ENCODE data around the gene TNRC18.
"Not testable (repeated sequence)": the region's sequence is repeated elsewhere in the genome, so short reads cannot be mapped to it uniquely, and the experiment has no call there.

The TNRC18 gene

GRCh38 chr7:5374464-5374863 is 49.2 kb downstream of the TNRC18 start:
- H3K9me3 ChIP-seq (ENCODE audit: control insufficient read depth in 2 of 2, low read length in 2 of 2) = no peaks in the 10 kb centered on the region
- H3K9ac ChIP-seq (ENCODE audit: low read length in 2 of 2) = no peak overlapping the region
- H3K4me1 ChIP-seq (ENCODE audit: control insufficient read depth, insufficient read depth, low read length) = peaks cover 10% of the 10 kb centered on the region
- no peak overlapping the region for H3K4me3 ChIP-seq (ENCODE audit: low read length in 2 of 2)
- H3K27me3 ChIP-seq (ENCODE audit: control insufficient read depth in 1 of 2, insufficient read depth in 2 of 2, low read length in 2 of 2) = no peaks in the 10 kb centered on the region
- H3K27ac ChIP-seq (ENCODE audit: low read length) = no peak overlapping the region
- H3K36me3 ChIP-seq (ENCODE audit: control insufficient read depth in 2 of 2, insufficient read depth in 2 of 2, low read length in 2 of 2) = peaks cover 28 to 37% of the 10 kb centered on the region in 2 donors

GRCh38 chr7:5373300-5373699 is 50.3 kb downstream of the TNRC18 start:
- Histone ChIP-seq H3K36me3 (ENCODE audit: control insufficient read depth in 2 of 2, insufficient read depth in 2 of 2, low read length in 2 of 2) (peaks cover 28 to 40% of the 10 kb centered on the region in 2 donors), H3K27me3 (ENCODE audit: control insufficient read depth in 1 of 2, insufficient read depth in 2 of 2, low read length in 2 of 2) (no peaks in the 10 kb centered on the region), H3K9me3 (ENCODE audit: control insufficient read depth in 2 of 2, low read length in 2 of 2) (no peaks in the 10 kb centered on the region), H3K9ac (ENCODE audit: low read length in 2 of 2) (no peak overlapping the region), H3K4me1 (ENCODE audit: control insufficient read depth, insufficient read depth, low read length) (peaks cover 15% of the 10 kb centered on the region), H3K27ac (ENCODE audit: low read length) (no peak overlapping the region), H3K4me3 (ENCODE audit: low read length in 2 of 2) (no peak overlapping the region)

- Histone ChIP-seq H3K9ac (ENCODE audit: low read length in 2 of 2) (no peak overlapping the region), H3K27me3 (ENCODE audit: control insufficient read depth in 1 of 2, insufficient read depth in 2 of 2, low read length in 2 of 2) (no peaks in the 10 kb centered on the region), H3K4me1 (ENCODE audit: control insufficient read depth, insufficient read depth, low read length) (peaks cover 24% of the 10 kb centered on the region), H3K9me3 (ENCODE audit: control insufficient read depth in 2 of 2, low read length in 2 of 2) (no peaks in the 10 kb centered on the region), H3K36me3 (ENCODE audit: control insufficient read depth in 2 of 2, insufficient read depth in 2 of 2, low read length in 2 of 2) (peaks cover 30 to 35% of the 10 kb centered on the region in 2 donors), H3K27ac (ENCODE audit: low read length) (no peak overlapping the region), H3K4me3 (ENCODE audit: low read length in 2 of 2) (no peak overlapping the region)
These were observed 52.9 kb downstream of the TNRC18 start for GRCh38 chr7:5370454-5371353.

- H3K4me1 ChIP-seq (ENCODE audit: control insufficient read depth, insufficient read depth, low read length) = peaks cover 33% of the 10 kb centered on the region
- H3K9ac ChIP-seq (ENCODE audit: low read length in 2 of 2) = no peak overlapping the region
- H3K27me3 ChIP-seq (ENCODE audit: control insufficient read depth in 1 of 2, insufficient read depth in 2 of 2, low read length in 2 of 2) = no peaks in the 10 kb centered on the region
- no peak overlapping the region for H3K27ac ChIP-seq (ENCODE audit: low read length)
- no peak overlapping the region for H3K4me3 ChIP-seq (ENCODE audit: low read length in 2 of 2)
- H3K9me3 ChIP-seq (ENCODE audit: control insufficient read depth in 2 of 2, low read length in 2 of 2) = no peaks in the 10 kb centered on the region
- H3K36me3 ChIP-seq (ENCODE audit: control insufficient read depth in 2 of 2, insufficient read depth in 2 of 2, low read length in 2 of 2) = peaks cover 20 to 24% of the 10 kb centered on the region in 2 donors
These were observed 56.0 kb downstream of the TNRC18 start for GRCh38 chr7:5367661-5368060.

- H3K36me3 ChIP-seq (ENCODE audit: control insufficient read depth in 2 of 2, insufficient read depth in 2 of 2, low read length in 2 of 2) = peaks cover 23 to 29% of the 10 kb centered on the region in 2 donors
These were observed 57.5 kb downstream of the TNRC18 start for GRCh38 chr7:5365976-5366625.

GRCh38 chr7:5363729-5364128 is 59.9 kb downstream of the TNRC18 start:
- Histone ChIP-seq H3K36me3 (ENCODE audit: control insufficient read depth in 2 of 2, insufficient read depth in 2 of 2, low read length in 2 of 2) (peaks cover 34 to 35% of the 10 kb centered on the region in 2 donors), H3K27ac (ENCODE audit: low read length) (no peak overlapping the region), H3K27me3 (ENCODE audit: control insufficient read depth in 1 of 2, insufficient read depth in 2 of 2, low read length in 2 of 2) (no peaks in the 10 kb centered on the region), H3K4me1 (ENCODE audit: control insufficient read depth, insufficient read depth, low read length) (peaks cover 42% of the 10 kb centered on the region), H3K4me3 (ENCODE audit: low read length in 2 of 2) (no peak overlapping the region), H3K9me3 (ENCODE audit: control insufficient read depth in 2 of 2, low read length in 2 of 2) (no peaks in the 10 kb centered on the region), H3K9ac (ENCODE audit: low read length in 2 of 2) (no peak overlapping the region)

More at GRCh38 chr7:5365976-5366625, 57.5 kb downstream of the TNRC18 start:
- H3K9me3 ChIP-seq (ENCODE audit: control insufficient read depth in 2 of 2, low read length in 2 of 2); H3K27me3 ChIP-seq (ENCODE audit: control insufficient read depth in 1 of 2, insufficient read depth in 2 of 2, low read length in 2 of 2); H3K27ac ChIP-seq (ENCODE audit: low read length); H3K9ac ChIP-seq (ENCODE audit: low read length in 2 of 2); H3K4me3 ChIP-seq (ENCODE audit: low read length in 2 of 2): not testable (repeated sequence)
- peaks cover 34% of the 10 kb centered on the region for H3K4me1 ChIP-seq (ENCODE audit: control insufficient read depth, insufficient read depth, low read length)

- H3K36me3 ChIP-seq (ENCODE audit: control insufficient read depth in 2 of 2, insufficient read depth in 2 of 2, low read length in 2 of 2) = peaks cover 37 to 40% of the 10 kb centered on the region in 2 donors
- H3K9me3 ChIP-seq (ENCODE audit: control insufficient read depth in 2 of 2, low read length in 2 of 2) = no peaks in the 10 kb centered on the region
- no peak overlapping the region for H3K4me3 ChIP-seq (ENCODE audit: low read length in 2 of 2)
- peaks cover 47% of the 10 kb centered on the region for H3K4me1 ChIP-seq (ENCODE audit: control insufficient read depth, insufficient read depth, low read length)
- H3K27ac ChIP-seq (ENCODE audit: low read length) = no peak overlapping the region
- no peak overlapping the region for H3K9ac ChIP-seq (ENCODE audit: low read length in 2 of 2)
- no peaks in the 10 kb centered on the region for H3K27me3 ChIP-seq (ENCODE audit: control insufficient read depth in 1 of 2, insufficient read depth in 2 of 2, low read length in 2 of 2)
These were observed 61.2 kb downstream of the TNRC18 start for GRCh38 chr7:5362466-5362865.

- Histone ChIP-seq H3K9ac (ENCODE audit: low read length in 2 of 2) (no peak overlapping the region), H3K9me3 (ENCODE audit: control insufficient read depth in 2 of 2, low read length in 2 of 2) (no peaks in the 10 kb centered on the region), H3K36me3 (ENCODE audit: control insufficient read depth in 2 of 2, insufficient read depth in 2 of 2, low read length in 2 of 2) (peaks cover 35 to 42% of the 10 kb centered on the region in 2 donors), H3K4me3 (ENCODE audit: low read length in 2 of 2) (no peak overlapping the region), H3K4me1 (ENCODE audit: control insufficient read depth, insufficient read depth, low read length) (peaks cover 47% of the 10 kb centered on the region), H3K27me3 (ENCODE audit: control insufficient read depth in 1 of 2, insufficient read depth in 2 of 2, low read length in 2 of 2) (no peaks in the 10 kb centered on the region), H3K27ac (ENCODE audit: low read length) (no peak overlapping the region)
These were observed 62.0 kb downstream of the TNRC18 start for GRCh38 chr7:5361446-5362127.

- peaks cover 40 to 46% of the 10 kb centered on the region in 2 donors for H3K36me3 ChIP-seq (ENCODE audit: control insufficient read depth in 2 of 2, insufficient read depth in 2 of 2, low read length in 2 of 2)
- H3K4me3 ChIP-seq (ENCODE audit: low read length in 2 of 2) = no peak overlapping the region
These were observed 62.7 kb downstream of the TNRC18 start for GRCh38 chr7:5360971-5361370.

GRCh38 chr7:5360451-5360850 is 63.2 kb downstream of the TNRC18 start:
- Histone ChIP-seq H3K9me3 (ENCODE audit: control insufficient read depth in 2 of 2, low read length in 2 of 2) (no peaks in the 10 kb centered on the region), H3K27ac (ENCODE audit: low read length) (no peak overlapping the region), H3K9ac (ENCODE audit: low read length in 2 of 2) (no peak overlapping the region), H3K27me3 (ENCODE audit: control insufficient read depth in 1 of 2, insufficient read depth in 2 of 2, low read length in 2 of 2) (no peaks in the 10 kb centered on the region), H3K36me3 (ENCODE audit: control insufficient read depth in 2 of 2, insufficient read depth in 2 of 2, low read length in 2 of 2) (peaks cover 40 to 48% of the 10 kb centered on the region in 2 donors), H3K4me1 (ENCODE audit: control insufficient read depth, insufficient read depth, low read length) (peaks cover 43% of the 10 kb centered on the region), H3K4me3 (ENCODE audit: low read length in 2 of 2) (no peak overlapping the region)

More at GRCh38 chr7:5360971-5361370, 62.7 kb downstream of the TNRC18 start:
- Histone ChIP-seq H3K27me3 (ENCODE audit: control insufficient read depth in 1 of 2, insufficient read depth in 2 of 2, low read length in 2 of 2) (no peaks in the 10 kb centered on the region), H3K27ac (ENCODE audit: low read length) (no peak overlapping the region), H3K4me1 (ENCODE audit: control insufficient read depth, insufficient read depth, low read length) (peaks cover 42% of the 10 kb centered on the region), H3K9ac (ENCODE audit: low read length in 2 of 2) (no peak overlapping the region), H3K9me3 (ENCODE audit: control insufficient read depth in 2 of 2, low read length in 2 of 2) (no peaks in the 10 kb centered on the region)
